NB4 (cell line): ENCODE data around the gene GSTK1.

Experiments used
- DNase-seq: peaks from one replicate; pipeline ENCODE4 v3.0.0; 2010; ENCODE audit warnings: low read depth
- H3K4me3 ChIP-seq: one replicate; pipeline ENCODE4 v1.5.1; 2011; ENCODE audit warnings: mild to moderate bottlenecking, low read depth, low read length, moderate library complexity
- CTCF ChIP-seq: IDR thresholded peaks from one replicate; pipeline ENCODE4 v1.5.1; 2012; ENCODE audit warnings: low read depth, low read length
- MAX ChIP-seq: IDR thresholded peaks from 2 replicates; pipeline ENCODE4 v1.6.1; 2011; ENCODE audit warnings: low read depth, low read length
- MYC ChIP-seq: IDR thresholded peaks from 2 replicates; pipeline ENCODE4 v1.6.1; 2011; ENCODE audit warnings: low read depth, low read length
- POLR2A ChIP-seq: IDR thresholded peaks from 2 replicates; pipeline ENCODE4 v1.6.1; 2011; ENCODE audit warnings: mild to moderate bottlenecking; ENCODE audit not compliant: insufficient read length; ENCODE audit errors: extremely low read depth

GSTK1 gene

DNA sequence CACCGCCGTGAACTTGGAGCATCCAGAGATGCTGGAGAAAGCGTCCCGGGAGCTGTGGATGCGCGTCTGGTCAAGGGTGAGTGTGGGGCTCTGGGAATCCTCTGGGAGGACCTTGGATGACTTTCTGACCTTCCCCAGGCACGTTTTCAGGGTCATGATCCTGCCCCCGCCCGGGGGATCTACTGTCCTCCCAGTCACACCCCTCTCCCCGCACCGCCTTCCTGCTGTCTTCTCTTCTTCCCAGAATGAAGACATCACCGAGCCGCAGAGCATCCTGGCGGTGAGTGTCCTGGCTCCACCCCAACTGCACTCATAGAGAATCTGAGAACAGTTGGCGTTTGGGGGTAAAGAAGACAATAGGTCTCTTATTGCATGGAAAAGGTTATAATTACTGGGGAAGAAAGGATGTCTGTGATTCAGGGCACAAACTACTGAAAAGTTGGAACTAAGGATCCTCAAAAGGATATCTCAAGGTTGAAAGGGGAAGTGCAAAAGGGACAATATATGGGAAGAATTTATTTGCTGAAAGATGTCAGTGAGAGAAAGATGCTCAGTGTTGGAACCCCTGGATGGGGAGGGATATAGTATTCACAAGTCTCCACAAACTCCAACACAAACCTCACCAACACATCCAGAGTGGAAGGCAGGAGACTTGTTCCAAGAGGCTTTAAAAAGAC is 1.9 kb downstream of the GSTK1 start:
- no peak for DNase-seq
- TF ChIP-seq MYC (no peak), CTCF (no peak)
- H3K4me3 ChIP-seq: no peak overlapping the region

DNA sequence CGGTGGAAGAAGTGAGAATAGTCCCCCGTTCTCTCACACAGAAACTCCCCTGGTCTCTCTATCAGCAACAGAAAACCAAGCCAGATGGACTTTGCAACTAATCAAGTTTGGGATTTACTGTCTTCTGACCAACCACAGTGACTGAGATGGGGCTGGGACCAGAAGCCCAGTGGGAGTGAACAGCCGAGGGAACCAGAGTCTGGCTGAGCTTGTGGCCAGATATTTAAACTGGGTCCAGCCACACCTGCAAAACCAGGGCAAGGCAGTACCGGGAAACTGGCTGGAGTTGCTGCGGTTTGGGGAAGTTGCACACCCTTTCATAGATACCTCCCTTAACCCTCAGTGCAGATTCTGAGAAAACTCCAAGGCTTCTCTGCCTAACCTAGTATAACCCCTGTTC is 6.0 kb downstream of the GSTK1 start:
- no peak overlapping the region for H3K4me3 ChIP-seq
- no peak for DNase-seq
- no peak for TF ChIP-seq MYC
- no peak for TF ChIP-seq MAX
- no peak for TF ChIP-seq CTCF
- TF ChIP-seq POLR2A: no peak

DNA sequence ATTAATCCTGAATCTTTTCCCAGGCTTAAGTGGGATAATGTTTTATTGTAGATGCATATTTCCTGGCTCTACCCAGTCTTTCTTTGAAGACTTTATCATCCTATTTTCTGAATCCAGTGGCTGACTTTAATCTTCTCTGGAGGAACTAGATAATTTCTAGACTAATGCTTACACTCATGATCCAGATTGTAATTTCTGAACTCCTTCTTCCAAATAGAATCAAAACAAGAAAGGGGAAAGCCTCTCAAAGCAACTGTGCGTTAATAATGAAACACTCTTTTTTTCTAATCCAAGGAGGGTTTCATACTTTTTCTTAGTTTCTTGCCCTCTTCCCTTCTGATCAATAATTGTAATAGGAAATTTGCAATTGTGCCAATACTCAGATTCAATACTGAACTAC is 8.0 kb downstream of the GSTK1 start:
- no peak overlapping the region for H3K4me3 ChIP-seq
- DNase-seq: no peak
- TF ChIP-seq MAX (no peak), MYC (no peak), CTCF (no peak), POLR2A (no peak)

GRCh38 chr7:143272871-143273270 is 9.6 kb downstream of the GSTK1 start:
- no peak for TF ChIP-seq MYC
- TF ChIP-seq POLR2A: no peak
- no peak for TF ChIP-seq MAX
- TF ChIP-seq CTCF: no peak
- no peak overlapping the region for H3K4me3 ChIP-seq
- DNase-seq: no peak

- TF ChIP-seq MAX (no peak), POLR2A (no peak), CTCF (no peak), MYC (no peak)
- no peak for DNase-seq
- no peak overlapping the region for H3K4me3 ChIP-seq
Observed at GRCh38 chr7:143279186-143280098, 16.2 kb downstream of the GSTK1 start.
